PC-9 (cell line): ENCODE data around the gene TRAPPC6A.

Source experiments
- CTCF ChIP-seq: fragments of 200-600 bp; sonication (generic); conservative IDR thresholded peaks from 2 replicates; pipeline ENCODE4 v1.6.1; 2017; ENCODE audit warnings: mixed run types, antibody characterized with exemption, mild to moderate bottlenecking, moderate library complexity
- EZH2 ChIP-seq: fragments of 200-600 bp; sonication (generic); IDR thresholded peaks from 2 replicates; pipeline ENCODE4 v1.8.0; 2017; ENCODE audit warnings: antibody characterized with exemption, low read depth

- TF ChIP-seq CTCF: no peak
- no peak for TF ChIP-seq EZH2
Observed at GRCh38 chr19:45121827-45122345, 56.2 kb downstream of the TRAPPC6A start.
